Effector CD4-positive, alpha-beta T cell (primary cell): ENCODE results near the gene ZW10.
"Not testable (repeated sequence)": the region's sequence is repeated elsewhere in the genome, so short reads cannot be mapped to it uniquely, and the experiment has no call there.

ENCODE experiments used
- DNase-seq: peaks from one replicate; pipeline ENCODE4 v3.0.0-alpha.2; 2020

Gene ZW10

DNA sequence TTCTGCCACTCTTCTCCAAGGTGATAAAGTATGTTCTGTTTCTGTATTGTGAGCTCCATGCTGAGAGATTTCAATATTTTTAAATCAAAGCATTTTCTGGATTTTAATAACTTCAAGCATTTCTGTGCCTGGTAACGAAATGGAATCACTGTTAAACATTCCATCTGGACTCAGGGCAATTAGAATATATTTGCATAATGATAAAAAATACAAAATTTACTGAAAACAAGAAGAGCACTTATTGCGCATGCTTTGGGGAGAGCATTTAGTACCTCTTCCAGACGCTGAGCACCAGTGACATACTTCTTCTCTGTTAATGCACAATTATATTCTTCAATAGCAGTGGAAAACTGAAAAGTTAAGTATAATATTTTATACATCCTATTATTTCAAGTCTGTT, 13.3 kb downstream of the ZW10 start:
- DNase-seq, result no peak

DNA sequence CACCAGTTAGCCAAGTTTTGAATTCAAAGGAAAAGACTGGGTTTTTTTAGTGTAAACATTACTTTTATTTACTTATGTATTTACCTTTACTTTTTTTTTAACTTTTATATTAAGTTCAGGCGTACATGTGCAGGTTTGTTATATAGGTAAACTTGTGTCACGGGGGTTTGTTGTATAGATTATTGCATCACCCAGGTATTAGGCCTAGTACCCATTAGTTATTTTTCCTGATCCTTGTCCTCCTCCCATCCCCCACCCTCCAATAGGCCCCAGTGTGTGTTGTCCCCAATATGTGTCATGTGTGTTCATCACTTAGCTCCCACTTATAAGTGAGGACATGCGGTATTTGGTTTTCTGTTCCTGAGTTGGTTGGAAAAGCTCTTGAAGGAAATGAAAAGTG, 20.6 kb downstream of the ZW10 start:
- no peak for DNase-seq

DNA sequence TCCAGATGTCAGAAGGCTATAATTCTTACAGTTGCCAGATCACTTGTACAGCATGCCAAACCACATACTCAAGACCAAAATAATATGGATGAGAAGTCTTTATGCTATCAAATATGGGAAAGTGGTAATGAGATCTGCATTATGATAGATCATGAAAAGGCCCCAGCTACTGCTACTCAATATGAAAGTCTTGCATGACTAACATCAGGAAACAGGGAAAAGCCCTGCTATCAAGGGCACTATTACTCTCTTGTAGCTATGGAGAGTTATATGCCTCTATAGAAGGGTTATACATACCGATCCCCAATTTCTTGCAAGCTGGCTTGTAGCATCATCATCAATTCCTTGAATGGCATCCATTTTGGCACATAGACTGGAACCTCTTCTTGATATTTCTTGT, 37.2 kb downstream of the ZW10 start:
- no peak for DNase-seq

DNA sequence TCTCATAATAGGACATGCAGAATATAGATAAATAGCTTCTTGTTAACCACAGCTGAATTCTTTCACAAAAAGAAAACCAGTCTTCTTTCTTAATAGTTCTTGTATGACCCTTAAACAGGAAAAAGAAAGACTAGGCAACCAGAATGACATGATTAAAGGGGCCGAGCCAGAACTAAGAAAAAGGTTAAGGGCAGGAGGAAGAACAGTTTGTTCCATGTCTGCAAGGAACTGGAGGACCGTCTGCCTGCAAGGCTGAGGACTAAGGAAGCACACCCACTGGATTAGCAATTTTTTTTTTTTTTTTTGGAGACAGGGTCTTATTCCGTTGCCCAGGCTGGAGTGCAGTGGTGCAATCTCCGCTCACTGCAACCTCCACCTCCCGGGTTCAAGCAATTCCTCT, 41.4 kb downstream of the ZW10 start:
- DNase-seq, result no peak

DNA sequence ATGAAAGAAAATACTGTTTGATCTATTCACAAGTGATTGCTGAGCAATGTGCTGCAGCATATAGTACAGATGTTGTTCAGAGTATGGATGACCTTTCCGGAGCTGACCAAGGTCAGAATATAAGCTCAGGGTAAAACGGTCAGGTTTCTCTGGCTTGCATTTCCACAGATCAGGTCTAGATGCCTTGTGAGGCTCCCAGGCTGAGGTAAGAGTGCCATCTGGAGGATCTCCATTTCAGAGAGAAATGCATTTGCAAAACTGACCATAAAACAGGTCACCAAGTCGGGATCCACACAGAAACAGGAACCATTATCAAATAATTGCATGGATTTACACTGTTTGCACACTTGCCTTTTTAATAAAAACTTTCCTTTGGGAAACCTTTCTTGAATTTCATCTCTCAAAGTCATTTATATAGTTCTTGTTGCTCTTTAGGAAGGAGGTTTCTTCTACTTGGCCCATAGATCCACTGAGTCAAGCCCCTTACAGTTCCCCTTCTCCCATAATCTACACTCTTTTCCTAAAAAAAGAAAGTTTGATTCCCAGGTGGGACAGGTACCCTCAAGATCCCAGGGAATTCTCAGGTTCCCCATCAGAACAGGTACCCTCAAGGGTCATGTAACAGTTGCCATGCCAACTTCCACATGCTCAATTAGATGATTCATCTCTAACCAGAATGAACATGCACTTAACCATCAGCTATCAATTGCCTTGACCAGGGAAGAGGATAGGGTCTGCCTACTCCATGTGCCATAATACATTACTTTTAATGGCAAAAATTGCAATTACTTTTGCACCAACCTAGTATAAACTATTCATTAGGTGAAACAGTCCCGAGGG, 42.4 kb downstream of the ZW10 start:
- DNase-seq, result no peak

DNA sequence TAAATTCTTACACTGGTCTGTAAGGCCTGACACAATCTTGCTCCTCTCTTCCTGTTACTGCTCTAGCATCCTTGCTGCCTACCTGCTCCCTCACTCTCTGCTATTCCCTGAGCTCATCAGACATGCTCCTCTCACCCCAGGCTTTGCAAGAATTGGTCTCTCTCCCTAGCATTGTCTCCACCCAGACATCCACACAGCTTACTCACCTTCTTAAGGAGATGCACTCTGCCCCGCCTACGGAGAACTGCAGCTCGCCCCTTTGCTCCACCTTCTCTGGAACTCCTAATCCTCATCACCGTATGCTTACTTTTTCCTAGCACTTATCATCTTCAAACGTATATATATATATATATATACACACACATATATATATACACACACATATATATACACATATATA, 44.0 kb downstream of the ZW10 start:
- no peak for DNase-seq

DNA sequence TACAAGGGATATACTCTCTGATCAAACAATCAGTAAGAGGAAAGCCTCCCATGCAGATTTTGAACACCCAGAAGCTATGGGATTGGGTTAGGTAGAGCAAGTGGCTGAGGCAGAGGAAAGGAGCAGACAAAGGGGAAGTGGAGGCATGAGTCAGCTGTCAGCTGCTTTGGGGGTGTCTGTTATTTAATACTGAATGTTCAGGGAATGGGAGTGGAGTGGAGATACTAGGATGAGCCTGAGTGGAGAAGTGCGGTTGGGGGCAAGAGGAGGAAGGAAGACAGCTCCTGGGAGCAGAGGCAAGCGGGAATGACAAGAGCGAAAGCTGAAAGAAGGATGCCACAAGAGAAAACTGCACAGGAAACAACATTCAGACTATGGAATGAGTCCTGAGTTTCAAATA, 44.7 kb downstream of the ZW10 start:
- DNase-seq, result no peak

DNA sequence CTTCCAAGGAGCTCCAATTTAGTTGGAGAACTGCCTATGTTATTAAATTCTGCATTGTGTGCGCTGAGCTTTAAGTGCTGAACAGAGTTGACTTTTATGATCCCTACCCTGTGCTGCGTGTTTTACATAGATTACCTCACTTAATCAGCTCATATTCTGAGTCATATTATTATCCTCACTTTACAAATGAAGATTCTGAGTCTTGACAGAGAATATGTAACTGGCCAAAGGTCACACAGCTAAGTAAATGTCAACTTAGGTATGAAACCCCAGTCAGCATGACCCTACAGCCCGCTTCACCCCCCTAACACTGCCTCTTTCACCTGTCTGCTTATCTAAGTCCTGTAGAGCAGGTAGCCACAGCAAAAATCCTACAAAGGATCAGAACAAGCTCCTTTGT, 47.6 kb downstream of the ZW10 start:
- no peak for DNase-seq

DNA sequence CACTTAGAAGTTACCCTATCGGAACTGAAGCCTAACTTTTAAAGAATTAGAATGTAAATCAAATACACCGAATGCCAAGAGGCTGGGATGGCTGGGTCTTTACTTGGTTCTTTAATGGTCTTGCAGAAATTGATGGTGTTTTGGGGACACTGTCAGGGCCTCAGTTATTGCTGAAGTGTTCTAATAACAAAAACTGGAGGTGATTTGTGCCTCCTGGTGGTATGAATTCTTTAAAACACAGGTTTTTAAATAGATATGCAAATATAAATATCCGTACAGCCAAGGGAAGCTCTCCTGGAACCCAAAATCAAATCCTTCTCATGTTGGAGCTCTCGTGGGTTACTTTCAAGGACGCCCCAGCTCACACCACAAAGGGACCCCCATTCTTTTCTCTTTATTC, 48.1 kb downstream of the ZW10 start:
- no peak for DNase-seq

DNA sequence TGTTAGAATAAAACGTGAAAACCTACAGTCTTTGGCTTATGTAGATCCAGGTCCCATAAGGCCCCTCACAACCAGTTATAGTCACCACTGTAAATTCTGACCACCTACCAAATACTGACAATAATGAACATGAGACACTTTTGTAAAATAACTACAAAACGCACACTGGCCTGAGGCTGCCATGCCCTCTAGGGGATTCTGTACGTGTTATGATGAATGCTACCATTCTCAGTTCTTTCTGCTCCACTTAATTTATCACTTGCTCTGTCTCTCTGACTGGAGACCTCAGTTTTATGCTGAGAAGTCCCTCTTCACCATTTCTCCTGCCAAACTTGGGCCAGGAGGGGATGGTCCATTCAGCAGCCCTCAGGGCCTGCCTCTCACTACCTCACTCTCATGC, 48.7 kb downstream of the ZW10 start:
- no peak for DNase-seq

DNA sequence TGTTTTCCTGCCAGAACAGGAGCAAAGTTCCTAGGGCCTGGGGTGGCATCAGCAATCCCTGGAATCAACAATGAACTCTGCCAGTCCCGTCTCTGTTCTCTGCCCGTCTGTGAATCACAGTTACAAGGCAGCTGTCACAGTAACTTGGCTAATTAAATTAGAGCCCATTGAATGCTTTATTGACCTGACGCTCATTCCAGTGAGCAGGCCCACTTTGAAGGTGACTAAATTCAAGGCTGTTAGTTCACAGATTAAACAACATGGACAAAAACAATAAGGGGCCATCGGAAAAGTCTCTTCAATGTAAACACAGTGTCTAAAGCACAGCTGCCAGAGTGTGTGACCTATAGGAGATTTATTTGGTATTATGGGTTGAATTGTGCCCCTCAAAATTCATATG, 49.7 kb downstream of the ZW10 start:
- no peak for DNase-seq

DNA sequence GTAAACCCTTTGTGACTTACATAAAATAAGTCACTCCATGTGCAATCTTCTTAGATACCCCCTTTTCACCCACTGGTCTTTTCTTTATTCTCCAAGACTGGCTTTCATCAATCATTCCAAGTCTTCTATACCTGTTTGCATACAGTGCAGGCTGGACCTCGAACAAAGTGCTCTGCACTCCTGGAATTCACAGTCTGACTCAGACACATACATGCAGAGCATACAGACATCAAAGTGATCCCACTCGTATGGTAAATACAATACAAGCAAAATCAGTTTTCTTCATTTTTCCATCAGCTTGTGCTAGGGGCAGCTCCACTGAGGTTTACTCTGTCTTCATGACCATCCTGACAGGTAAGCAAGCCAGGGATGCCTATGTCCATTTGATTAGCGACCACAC, 50.6 kb downstream of the ZW10 start:
- no peak for DNase-seq

DNA sequence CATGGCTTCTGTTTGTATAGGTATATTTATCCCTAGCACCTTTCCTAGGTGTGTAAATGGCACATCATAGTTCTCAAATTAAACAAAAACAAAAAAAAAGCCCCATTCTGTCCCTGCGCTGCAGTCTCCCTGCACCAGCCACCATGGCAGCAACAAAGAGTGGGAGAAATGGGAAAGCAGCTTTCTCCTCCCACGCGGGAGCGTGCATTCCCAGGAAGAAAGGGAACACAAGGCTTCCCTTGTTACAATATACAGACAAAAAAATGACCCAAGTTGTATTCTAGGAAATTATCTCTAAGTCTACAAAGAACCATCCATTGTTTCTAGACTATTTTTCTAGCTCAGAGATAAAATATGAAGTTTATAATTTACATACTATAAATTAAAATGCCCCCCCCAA, 51.3 kb downstream of the ZW10 start:
- DNase-seq, result no peak

DNA sequence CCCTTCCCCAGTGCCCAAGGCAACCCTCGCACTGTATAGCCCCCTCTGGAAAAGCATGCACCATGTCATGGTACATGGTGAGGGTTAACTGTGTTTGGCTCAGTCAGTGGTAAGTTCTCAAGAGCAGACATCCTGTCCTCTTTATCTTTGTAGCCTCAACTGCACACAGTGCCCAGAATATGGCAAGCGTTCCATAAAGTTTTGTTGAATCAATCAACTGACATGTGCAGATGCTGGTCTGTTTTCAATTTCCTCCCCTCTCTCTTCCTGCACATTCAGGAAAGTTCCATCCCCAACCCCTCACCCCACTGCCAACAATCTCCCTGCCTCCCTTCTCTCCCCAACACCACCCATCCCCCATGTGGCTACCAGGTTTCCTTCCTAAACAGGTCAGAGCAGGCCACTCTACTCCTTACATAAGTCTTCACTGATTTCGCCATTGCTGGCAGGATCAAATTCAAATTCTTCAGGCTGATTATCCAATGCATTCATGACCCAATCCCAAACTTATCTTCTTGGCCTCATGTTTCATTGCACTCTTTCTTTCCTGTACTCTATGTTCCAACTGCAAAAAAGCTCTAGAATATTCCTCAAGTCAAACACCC, 51.9 kb downstream of the ZW10 start:
- no peak for DNase-seq

DNA sequence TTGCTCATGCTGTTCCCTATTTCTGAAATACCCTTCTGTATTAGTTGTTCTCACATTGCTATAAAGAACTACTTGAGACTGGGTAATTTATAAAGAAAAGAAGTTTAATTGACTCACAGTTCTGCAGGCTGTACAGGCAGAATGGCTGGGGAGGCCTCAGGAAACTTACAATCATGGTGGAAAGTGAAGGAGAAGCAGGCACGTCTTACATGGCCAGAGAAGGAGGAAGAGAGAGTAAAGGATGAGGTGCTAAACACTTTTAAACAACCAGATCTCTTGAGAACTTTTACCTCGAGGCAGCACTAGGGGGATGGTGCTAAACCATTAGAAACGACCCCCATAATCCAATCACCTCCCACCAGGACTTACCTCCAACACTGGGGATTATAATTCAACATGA, 53.0 kb downstream of the ZW10 start:
- DNase-seq, result not testable (repeated sequence)

DNA sequence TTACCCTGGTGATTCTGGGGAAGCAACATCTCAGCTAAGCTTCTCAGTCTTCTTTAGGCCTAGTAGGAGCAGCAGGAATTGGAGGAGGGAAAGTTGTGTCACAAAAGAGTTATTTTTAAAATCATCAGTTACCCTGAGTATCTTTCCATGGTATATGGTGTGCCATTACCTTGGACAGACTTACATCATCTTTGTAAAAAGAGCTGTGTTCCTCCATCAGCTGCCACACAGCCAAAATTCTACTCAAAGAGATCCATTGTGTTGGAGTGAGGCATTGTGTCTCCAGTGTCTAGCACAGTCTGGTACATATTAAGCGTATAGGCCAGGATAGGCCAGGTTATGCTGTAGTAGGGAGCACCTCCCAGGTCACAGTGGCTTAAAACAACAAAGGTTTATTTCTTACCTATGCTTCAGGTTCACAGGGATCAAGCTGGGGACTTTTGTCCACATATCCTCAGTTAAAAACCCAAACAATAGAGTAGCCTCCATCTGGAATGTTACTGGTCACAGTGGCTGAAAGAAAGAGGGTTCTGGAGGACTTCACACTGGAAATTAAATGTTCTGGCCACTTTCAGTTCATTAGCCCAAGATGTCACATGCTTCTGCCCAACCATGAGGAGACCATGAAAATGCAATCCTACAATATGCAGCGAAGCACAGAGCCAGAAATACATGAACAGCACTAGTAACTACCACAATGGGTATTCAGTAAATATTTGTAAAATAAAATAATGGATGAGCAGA, 57.4 kb downstream of the ZW10 start:
- no peak for DNase-seq

DNA sequence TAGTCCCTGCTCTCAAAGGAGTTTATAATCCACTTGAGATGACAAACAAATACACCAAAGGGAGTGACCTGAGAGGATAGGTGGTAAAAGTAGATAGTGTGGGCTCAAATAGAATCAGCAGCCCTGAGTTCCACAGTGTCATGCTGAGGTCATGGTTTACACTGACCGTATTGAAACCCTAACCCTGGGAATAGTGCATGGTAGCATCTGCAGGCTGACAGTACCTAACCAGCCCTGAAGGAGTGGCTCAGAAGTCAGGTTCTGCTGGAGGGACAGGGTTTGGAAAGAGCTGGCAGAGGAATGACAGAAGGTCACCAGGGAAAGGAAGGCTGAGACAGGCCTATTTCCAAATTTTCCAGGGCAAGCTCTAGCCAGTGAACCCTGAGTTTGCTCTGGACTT, 58.2 kb downstream of the ZW10 start:
- DNase-seq, result no peak

DNA sequence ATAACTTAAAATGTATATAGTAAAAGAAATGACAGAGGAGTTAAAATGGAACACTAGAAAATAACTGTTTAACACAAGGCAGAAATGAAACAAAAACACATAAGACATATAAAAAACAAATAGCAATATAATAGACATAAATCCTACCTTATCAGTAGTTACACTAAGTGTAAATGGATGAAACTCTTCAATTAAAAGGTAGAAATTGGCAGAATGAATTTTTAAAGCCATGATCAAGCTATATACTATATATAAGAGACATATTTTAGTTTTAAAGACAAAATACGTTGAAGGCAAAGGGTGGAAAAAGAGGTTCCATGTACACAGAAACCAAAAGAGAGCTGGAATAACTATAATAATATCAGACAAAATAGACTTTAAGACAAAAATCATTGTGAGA, 62.5 kb downstream of the ZW10 start:
- DNase-seq, result no peak

DNA sequence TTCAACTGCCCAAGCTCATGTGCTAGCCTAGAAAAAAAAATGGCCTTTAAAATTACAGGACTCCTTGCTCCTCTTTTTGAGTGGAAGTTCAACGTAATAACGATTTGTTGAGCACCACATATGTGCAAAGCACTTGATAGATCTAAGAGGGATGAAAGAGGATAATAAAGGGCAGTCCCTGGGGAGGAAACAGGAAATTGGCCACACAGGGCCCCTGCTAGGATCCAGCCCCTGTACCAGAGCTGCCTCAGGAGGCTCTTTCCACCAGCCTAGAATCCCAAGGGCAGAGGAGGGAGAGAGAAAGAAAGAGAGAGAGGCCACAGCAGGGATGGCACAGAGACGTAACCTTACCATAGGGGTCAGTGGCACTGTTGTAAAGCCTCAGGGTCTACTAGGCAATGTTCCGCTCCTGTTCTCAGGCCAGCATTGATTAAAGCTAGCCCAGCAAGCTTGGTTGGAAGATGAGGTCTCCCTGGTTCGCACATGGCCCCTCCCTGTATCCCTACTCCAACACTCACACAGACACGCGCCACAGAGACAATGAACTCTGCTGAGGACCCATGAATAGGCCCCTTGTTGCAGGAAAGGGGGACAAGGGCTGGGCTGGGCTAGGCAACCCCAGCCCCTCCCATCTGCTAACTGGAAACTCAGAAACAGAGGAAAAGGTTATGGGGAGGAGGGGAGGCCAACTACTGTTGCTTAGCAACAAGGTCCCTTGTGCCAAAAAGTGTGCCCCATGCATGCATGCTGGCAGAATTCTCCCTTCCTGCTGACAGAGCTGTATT, 67.4 kb downstream of the ZW10 start, which contains the start of gene TMPRSS5:
TSS of gene TMPRSS5 (minus strand) at position 438 of the 785 bp plus-strand sequence. CDS start at position 354, 84 bp downstream.
- no peak for DNase-seq

DNA sequence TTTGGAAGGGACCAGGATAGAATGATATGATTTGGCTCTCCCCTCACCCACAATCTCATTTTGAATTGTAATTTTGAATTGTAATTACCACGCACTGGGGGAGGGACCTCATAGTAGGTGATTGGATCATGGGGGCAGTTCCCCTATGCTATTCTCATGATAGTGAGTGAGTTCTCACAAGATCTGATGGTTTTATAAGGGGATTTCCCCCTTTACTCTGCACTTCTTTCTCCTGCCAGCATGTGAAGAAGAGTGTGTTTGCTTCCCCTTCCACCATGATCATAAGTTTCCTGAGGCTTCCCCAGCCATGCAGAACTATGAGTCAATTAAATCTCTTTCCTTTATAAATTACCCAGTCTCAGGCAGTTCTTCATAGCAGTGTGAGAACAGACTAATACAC, 69.9 kb downstream of the ZW10 start:
- not testable (repeated sequence) for DNase-seq

DNA sequence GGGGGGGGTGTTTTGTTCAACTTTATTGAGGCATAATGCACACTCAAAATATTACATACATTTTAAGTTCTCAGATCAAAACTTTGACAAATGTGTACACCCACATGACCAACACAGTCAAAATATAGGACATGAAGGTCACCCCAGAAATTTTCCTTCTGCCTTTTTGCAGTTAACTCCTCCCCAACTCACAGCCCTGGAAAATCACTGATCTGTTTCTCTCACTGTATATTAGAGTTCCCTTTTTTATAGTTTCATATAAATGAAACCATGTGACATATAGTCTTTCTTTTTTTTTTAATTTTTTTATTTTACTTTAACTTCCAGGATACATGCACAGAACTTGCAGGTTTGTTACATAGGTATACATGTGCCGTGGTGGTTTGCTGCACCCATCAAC, 72.0 kb downstream of the ZW10 start:
- no peak for DNase-seq

DNA sequence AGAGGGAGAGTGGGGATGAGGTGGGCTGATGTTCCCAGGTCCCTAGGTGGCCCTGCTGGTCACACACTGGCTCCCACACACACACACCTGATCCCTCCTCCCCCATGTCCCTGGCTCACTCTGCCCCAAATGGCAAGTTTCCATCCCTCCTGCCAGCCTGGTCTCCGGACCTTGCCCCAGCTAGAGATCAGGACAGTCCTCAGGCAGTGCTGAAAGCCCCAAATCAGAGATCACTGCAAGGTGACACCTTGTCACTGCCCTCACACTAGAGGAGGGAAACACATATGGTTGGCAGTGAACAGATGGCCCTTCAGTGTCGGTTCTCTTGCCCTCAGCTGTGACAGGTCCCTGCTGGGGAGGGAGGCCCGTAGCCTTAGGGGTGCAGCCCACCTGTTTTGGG, 75.0 kb downstream of the ZW10 start:
- no peak for DNase-seq

DNA sequence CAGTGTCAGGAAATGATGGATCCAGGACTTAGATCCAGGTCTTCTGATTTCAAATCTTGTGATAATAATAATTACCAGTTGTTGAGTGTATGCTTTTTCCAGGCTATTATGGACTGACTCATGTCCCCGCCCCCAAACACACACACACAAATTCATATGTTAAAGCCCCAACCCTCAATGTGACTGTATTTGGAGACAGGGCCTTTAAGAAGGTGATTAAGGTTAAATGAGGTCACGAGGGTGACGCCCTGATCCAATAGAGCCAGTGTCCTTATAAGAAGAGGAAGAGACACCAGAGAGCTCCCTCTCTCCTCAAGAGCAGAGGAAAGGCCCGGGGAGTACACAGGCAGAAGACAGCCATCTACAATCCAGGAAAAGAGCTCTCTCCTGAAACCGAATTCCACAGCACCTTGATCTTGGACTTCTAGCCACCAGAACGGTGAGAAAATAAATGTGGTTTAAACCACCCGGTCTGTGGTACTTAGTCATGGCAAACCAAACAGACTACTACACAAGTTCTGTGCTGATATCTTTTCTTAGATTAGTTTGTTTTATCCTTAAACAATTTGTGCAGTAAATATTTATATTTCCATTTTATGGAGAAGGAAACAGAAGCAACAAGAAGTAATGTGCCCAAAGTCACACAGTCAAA, 75.6 kb downstream of the ZW10 start:
- DNase-seq, result no peak
